Tibial artery (tissue), 4 donors: ENCODE data around the gene HPD.
A peak's percentile ranks its signal among the peaks of the same experiment; 100 is the strongest.

Experiments used
- DNase-seq, 2 donors: peaks; one replicate each; pipeline ENCODE4 v3.0.0-alpha.2; 2019
- H3K27ac ChIP-seq, 2 donors: fragments of 200-600 bp; sonication (generic) in 1 of 2; 1 replicate in 1 of 2; 2 replicates in 1 of 2; pipeline ENCODE4 v1.5.1; 2018 to 2019; ENCODE audit warnings: mild to moderate bottlenecking in 1 of 2
- H3K27me3 ChIP-seq, 2 donors: fragments of 200-600 bp; sonication (generic) in 1 of 2; one replicate each; pipeline versions ENCODE4 v1.5.1 to v1.6.0; 2016 to 2019
- H3K36me3 ChIP-seq, 3 donors: fragments of 200-600 bp; sonication (generic) in 2 of 3; one replicate each; pipeline ENCODE4 v1.5.1; 2016 to 2019; ENCODE audit warnings: mild to moderate bottlenecking in 2 of 3
- H3K4me1 ChIP-seq, 4 donors: fragments of 200-600 bp; sonication (generic) in 2 of 4; 1 replicate in 3 of 4; 2 replicates in 1 of 4; pipeline ENCODE4 v1.5.1; 2016 to 2019
- H3K4me3 ChIP-seq, 2 donors: fragments of 200-600 bp; sonication (generic) in 1 of 2; 1 replicate in 1 of 2; 2 replicates in 1 of 2; pipeline ENCODE4 v1.5.1; 2018 to 2019; ENCODE audit warnings: mild to moderate bottlenecking in 2 of 2
- H3K9me3 ChIP-seq, 3 donors: fragments of 200-600 bp; sonication (generic) in 1 of 3; one replicate each; pipeline ENCODE4 v1.5.1; 2016 to 2019
- CTCF ChIP-seq, 2 experiments: fragments of 200-600 bp in 1 of 2; fragments of 450-650 bp in 1 of 2; IDR thresholded peaks; one replicate each; pipeline ENCODE4 v1.5.1; 2017 to 2019; ENCODE audit warnings: antibody characterized with exemption in 2 of 2, mild to moderate bottlenecking in 1 of 2, moderate library complexity in 1 of 2
- intact Hi-C: fragments of 100-400 bp; cut with DNase I; formaldehyde crosslinking; loops from one replicate; pipeline ENCODE4 v1.15.0; 2023; ENCODE audit warnings: low total_unique reads

HPD gene

GRCh38 chr12:121797937-121798786 is 60.5 kb downstream of the HPD start:
- Histone ChIP-seq H3K27ac (peak overlapping the region; percentile 100), H3K27me3 (no peaks in the 10 kb centered on the region), H3K9me3 (no peaks in the 10 kb centered on the region), H3K4me1 (peaks cover 0 to 62% (median 56%) of the 10 kb centered on the region in 4 donors), H3K4me3 (peak overlapping the region; percentile 90 to 91), H3K36me3 (peaks cover 0 to 18% (median 4%) of the 10 kb centered on the region in 3 donors)
- TF ChIP-seq CTCF (IDR thresholded peaks at IDR 0.05), result no peak
- peak; percentile 63 to 91 for DNase-seq
- intact Hi-C loops, result no loop called here

GRCh38 chr12:121796855-121797751 is 61.6 kb downstream of the HPD start:
- intact Hi-C loops, result no loop called here
- DNase-seq, result peak; percentile 97 to 99
- TF ChIP-seq CTCF (IDR thresholded peaks at IDR 0.05), result peak; percentile 23 to 29
- Histone ChIP-seq H3K36me3 (peaks cover 0 to 18% (median 4%) of the 10 kb centered on the region in 3 donors), H3K27ac (peak overlapping the region; percentile 100), H3K27me3 (no peaks in the 10 kb centered on the region), H3K4me3 (peak overlapping the region; percentile 90 to 91), H3K9me3 (no peaks in the 10 kb centered on the region), H3K4me1 (peaks cover 0 to 66% (median 58%) of the 10 kb centered on the region in 4 donors)

GRCh38 chr12:121795034-121795968 is 63.4 kb downstream of the HPD start:
- DNase-seq, result peak; percentile 90 to 93
- Histone ChIP-seq H3K27me3 (no peaks in the 10 kb centered on the region), H3K9me3 (no peaks in the 10 kb centered on the region), H3K4me1 (peaks cover 0 to 66% (median 58%) of the 10 kb centered on the region in 4 donors), H3K27ac (peak overlapping the region; percentile 100), H3K36me3 (peaks cover 0 to 18% (median 4%) of the 10 kb centered on the region in 3 donors), H3K4me3 (peak overlapping the region; percentile 28 to 56)
- TF ChIP-seq CTCF (IDR thresholded peaks at IDR 0.05), result peak; percentile 94 to 97
- intact Hi-C loops, result no loop called here

- no peak for TF ChIP-seq CTCF (IDR thresholded peaks at IDR 0.05)
- DNase-seq, result no peak
- H3K27me3 ChIP-seq, result no peaks in the 10 kb centered on the region
- H3K9me3 ChIP-seq, result no peaks in the 10 kb centered on the region
- H3K36me3 ChIP-seq, result peaks cover 0 to 18% (median 4%) of the 10 kb centered on the region in 3 donors
- intact Hi-C loops, result loop anchor here (1.0 to 5.0 kb wide), 3 partner anchors 18 to 97 kb away; partner anchors contain the start of gene PSMD9
- H3K4me3 ChIP-seq, result peak overlapping the region; percentile 28 to 56
- peak overlapping the region; percentile 100 for H3K27ac ChIP-seq
- peaks cover 0 to 64% (median 58%) of the 10 kb centered on the region in 4 donors for H3K4me1 ChIP-seq
Observed at GRCh38 chr12:121794534-121795033, 64.1 kb downstream of the HPD start.
